Measurements from ENCODE around the gene PROSER3. TPM values are rescaled to one million over a fixed set of nuclear protein-coding genes. Genes with fewer than 3 reads are reported as not detected.
A peak's percentile ranks its signal among the peaks of the same experiment; 100 is the strongest.

PROSER3 gene
- polyA plus RNA-seq, 4 donors = 1.8 to 15.0 (median 6.2) TPM

- peaks cover 0 to 12% (median 0%) of the 10 kb centered on the region in 3 donors for H3K4me1 ChIP-seq (ENCODE audit: control insufficient read depth in 3 of 3, insufficient read depth in 2 of 3, low read depth in 1 of 3, low read length in 2 of 3)
- 32 to 62% (median 48%) methylated on average over 9 of the region's 9 CpGs for WGBS, 3 donors
- no peak overlapping the region for H3K4me3 ChIP-seq (ENCODE audit: low read depth in 1 of 3, low read length in 3 of 3)
- DNase-seq = no peak
- no peaks in the 10 kb centered on the region for H3K27me3 ChIP-seq (ENCODE audit: control insufficient read depth in 3 of 3, insufficient read depth in 3 of 3, low read length in 3 of 3)
- FAIRE-seq = no peak
- H3K27ac ChIP-seq (ENCODE audit: low read depth in 1 of 3, low read length in 2 of 3) = no peak overlapping the region
- H3K9me3 ChIP-seq (ENCODE audit: control insufficient read depth in 2 of 2, insufficient read depth in 1 of 2, low read depth in 1 of 2, low read length in 1 of 2) = no peaks in the 10 kb centered on the region
- H3K36me3 ChIP-seq (ENCODE audit: control insufficient read depth in 3 of 3, insufficient read depth in 2 of 3, low read depth in 1 of 3, low read length in 3 of 3) = peaks cover 0 to 13% (median 0%) of the 10 kb centered on the region in 3 donors
Observed at GRCh38 chr19:35773020-35773806, 15.2 kb downstream of the PROSER3 start.

DNA sequence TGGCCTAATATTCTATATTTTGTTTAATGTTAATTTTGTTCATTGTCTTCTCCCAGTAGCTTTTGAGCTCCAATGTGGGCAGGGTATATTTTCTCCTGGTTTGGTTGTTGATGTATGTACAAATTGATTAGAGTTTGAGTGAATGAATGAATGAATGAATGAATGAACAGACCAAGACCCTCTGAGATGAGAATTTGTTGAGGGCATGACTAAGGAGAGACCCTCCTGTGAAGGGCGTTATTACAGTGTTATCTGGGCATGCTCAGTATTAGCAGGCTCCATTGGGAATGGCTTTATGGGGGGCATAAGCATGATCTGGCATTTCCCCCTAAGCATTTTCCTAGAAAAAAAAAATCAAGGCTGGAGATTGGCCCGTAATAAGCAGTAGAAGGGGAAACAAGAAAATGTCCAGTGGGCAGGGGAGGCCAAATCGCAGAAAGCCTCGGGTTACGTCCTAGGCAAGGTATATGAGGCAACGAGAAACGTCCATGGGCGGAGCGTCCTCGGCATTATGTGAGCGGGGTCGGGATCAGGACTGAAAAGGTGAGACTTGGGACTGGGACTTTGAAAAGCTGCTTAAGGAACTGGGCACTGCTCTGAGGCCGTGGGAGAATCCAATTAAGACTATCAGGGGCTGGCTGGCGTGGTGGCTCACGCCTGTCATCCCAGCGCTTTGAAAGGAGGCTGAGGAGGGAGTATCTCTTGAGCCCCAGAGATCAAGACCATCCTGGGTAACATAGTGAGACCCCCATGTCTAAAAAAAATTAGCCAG lies 16.5 kb downstream of the PROSER3 start:
- H3K36me3 ChIP-seq (ENCODE audit: control insufficient read depth in 3 of 3, insufficient read depth in 2 of 3, low read depth in 1 of 3, low read length in 3 of 3) = peaks cover 0 to 17% (median 0%) of the 10 kb centered on the region in 3 donors
- H3K4me3 ChIP-seq (ENCODE audit: low read depth in 1 of 3, low read length in 3 of 3) = no peak overlapping the region

DNA sequence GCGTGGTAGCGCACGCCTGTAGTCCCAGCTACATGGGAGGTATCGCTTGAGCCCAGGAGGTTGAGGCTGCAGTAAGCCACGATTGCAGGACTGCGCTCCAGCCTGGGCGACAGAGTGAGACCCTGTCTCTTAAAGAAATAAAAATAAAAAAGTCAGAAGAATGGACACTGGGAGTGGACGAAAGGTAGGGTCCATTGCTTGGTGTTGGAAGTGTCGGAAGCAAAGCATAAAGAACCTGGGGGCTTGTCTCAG lies 17.0 kb downstream of the PROSER3 start:
- 17 to 38% (median 33%) methylated on average over 9 of the region's 9 CpGs for WGBS, 3 donors
- H3K27me3 ChIP-seq (ENCODE audit: control insufficient read depth in 3 of 3, insufficient read depth in 3 of 3, low read length in 3 of 3) = no peaks in the 10 kb centered on the region
- H3K9me3 ChIP-seq (ENCODE audit: control insufficient read depth in 2 of 2, insufficient read depth in 1 of 2, low read depth in 1 of 2, low read length in 1 of 2) = no peaks in the 10 kb centered on the region
- H3K4me1 ChIP-seq (ENCODE audit: control insufficient read depth in 3 of 3, insufficient read depth in 2 of 3, low read depth in 1 of 3, low read length in 2 of 3) = peaks cover 0 to 12% (median 0%) of the 10 kb centered on the region in 3 donors
- FAIRE-seq (no peak), DNase-seq (no peak)
- H3K27ac ChIP-seq (ENCODE audit: low read depth in 1 of 3, low read length in 2 of 3) = no peak overlapping the region
- peaks cover 0 to 18% (median 0%) of the 10 kb centered on the region in 3 donors for H3K36me3 ChIP-seq (ENCODE audit: control insufficient read depth in 3 of 3, insufficient read depth in 2 of 3, low read depth in 1 of 3, low read length in 3 of 3)
- peak overlapping the region in 2 of 3 donors; percentile 8 to 75 for H3K4me3 ChIP-seq (ENCODE audit: low read depth in 1 of 3, low read length in 3 of 3)

More for the DNA sequence above, 16.5 kb downstream of the PROSER3 start:
- Histone ChIP-seq H3K4me1 (ENCODE audit: control insufficient read depth in 3 of 3, insufficient read depth in 2 of 3, low read depth in 1 of 3, low read length in 2 of 3) (peaks cover 0 to 12% (median 0%) of the 10 kb centered on the region in 3 donors), H3K9me3 (ENCODE audit: control insufficient read depth in 2 of 2, insufficient read depth in 1 of 2, low read depth in 1 of 2, low read length in 1 of 2) (no peaks in the 10 kb centered on the region), H3K27ac (ENCODE audit: low read depth in 1 of 3, low read length in 2 of 3) (no peak overlapping the region), H3K27me3 (ENCODE audit: control insufficient read depth in 3 of 3, insufficient read depth in 3 of 3, low read length in 3 of 3) (no peaks in the 10 kb centered on the region)
- WGBS, 3 donors = 31 to 55% (median 41%) methylated on average over 16 of the region's 16 CpGs
- no peak for DNase-seq
- no peak for FAIRE-seq

GRCh38 chr19:35775298-35776101 lies 17.5 kb downstream of the PROSER3 start, which contains the start of gene ARHGAP33:
Gene ARHGAP33, plus strand, starts transcription at chr19:35775564. Its CDS starts 95 bp downstream, at chr19:35775659.
- no peak for FAIRE-seq
- Histone ChIP-seq H3K9me3 (ENCODE audit: control insufficient read depth in 2 of 2, insufficient read depth in 1 of 2, low read depth in 1 of 2, low read length in 1 of 2) (no peaks in the 10 kb centered on the region), H3K27me3 (ENCODE audit: control insufficient read depth in 3 of 3, insufficient read depth in 3 of 3, low read length in 3 of 3) (no peaks in the 10 kb centered on the region), H3K27ac (ENCODE audit: low read depth in 1 of 3, low read length in 2 of 3) (no peak within 1 kb of the TSS), H3K4me1 (ENCODE audit: control insufficient read depth in 3 of 3, insufficient read depth in 2 of 3, low read depth in 1 of 3, low read length in 2 of 3) (peaks cover 0 to 12% (median 0%) of the 10 kb centered on the region in 3 donors), H3K4me3 (ENCODE audit: low read depth in 1 of 3, low read length in 3 of 3) (peak within 1 kb of the TSS; percentile 59 to 76 (median 75)), H3K36me3 (ENCODE audit: control insufficient read depth in 3 of 3, insufficient read depth in 2 of 3, low read depth in 1 of 3, low read length in 3 of 3) (peaks cover 0 to 23% (median 4%) of the 10 kb centered on the region in 3 donors)
- WGBS, 3 donors = 1% methylated on average over 19 to 82 of the region's 82 CpGs
- DNase-seq = peak; percentile 98 to 99

GRCh38 chr19:35776102-35776788 lies 18.3 kb downstream of the PROSER3 start:
- peaks cover 0 to 29% (median 4%) of the 10 kb centered on the region in 3 donors for H3K36me3 ChIP-seq (ENCODE audit: control insufficient read depth in 3 of 3, insufficient read depth in 2 of 3, low read depth in 1 of 3, low read length in 3 of 3)
- FAIRE-seq = no peak
- no peak overlapping the region for H3K27ac ChIP-seq (ENCODE audit: low read depth in 1 of 3, low read length in 2 of 3)
- no peaks in the 10 kb centered on the region for H3K27me3 ChIP-seq (ENCODE audit: control insufficient read depth in 3 of 3, insufficient read depth in 3 of 3, low read length in 3 of 3)
- no peak for DNase-seq
- H3K9me3 ChIP-seq (ENCODE audit: control insufficient read depth in 2 of 2, insufficient read depth in 1 of 2, low read depth in 1 of 2, low read length in 1 of 2) = no peaks in the 10 kb centered on the region
- 57 to 60% (median 60%) methylated on average over 12 to 13 of the region's 13 CpGs for WGBS, 3 donors
- peak overlapping the region in 2 of 3 donors; percentile 59 to 76 for H3K4me3 ChIP-seq (ENCODE audit: low read depth in 1 of 3, low read length in 3 of 3)
- H3K4me1 ChIP-seq (ENCODE audit: control insufficient read depth in 3 of 3, insufficient read depth in 2 of 3, low read depth in 1 of 3, low read length in 2 of 3) = peaks cover 0 to 12% (median 0%) of the 10 kb centered on the region in 3 donors

DNA sequence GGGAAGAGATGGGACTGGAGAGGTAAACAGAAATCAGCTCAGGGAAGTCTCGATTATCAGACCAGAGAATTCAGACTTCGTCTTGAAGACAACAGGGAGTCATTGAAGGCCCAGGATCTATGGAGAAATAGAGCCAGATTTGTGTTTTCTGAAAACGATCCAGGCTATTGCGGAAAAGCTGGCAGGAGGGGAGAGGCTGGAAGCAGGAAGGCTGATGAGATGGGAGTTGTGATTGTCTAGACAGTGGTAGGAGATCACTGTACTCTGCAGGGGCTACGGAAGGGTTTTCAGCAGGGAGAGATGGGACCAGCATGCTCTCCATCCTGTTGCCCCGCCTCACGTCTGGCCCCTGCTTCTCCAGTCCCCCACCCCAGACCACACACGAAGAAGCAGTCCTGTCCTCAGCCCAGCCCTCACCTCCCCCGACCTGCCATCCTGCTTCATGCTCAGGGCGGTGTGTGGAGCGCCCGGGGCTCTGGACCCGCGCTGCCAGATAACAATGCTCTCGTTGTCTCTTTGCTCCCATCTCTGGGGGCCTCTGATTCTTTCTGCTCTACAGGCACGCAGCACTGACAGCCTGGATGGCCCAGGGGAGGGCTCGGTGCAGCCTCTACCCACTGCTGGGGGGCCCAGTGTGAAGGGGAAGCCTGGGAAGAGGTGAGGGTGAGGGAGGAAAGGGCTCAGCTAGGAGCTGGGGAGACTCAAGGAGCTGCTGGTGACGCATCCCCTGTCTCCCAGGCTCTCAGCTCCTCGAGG lies 19.3 kb downstream of the PROSER3 start:
- 71 to 86% (median 85%) methylated on average over 19 of the region's 19 CpGs for WGBS, 3 donors
- DNase-seq = no peak
- no peak for FAIRE-seq

DNA sequence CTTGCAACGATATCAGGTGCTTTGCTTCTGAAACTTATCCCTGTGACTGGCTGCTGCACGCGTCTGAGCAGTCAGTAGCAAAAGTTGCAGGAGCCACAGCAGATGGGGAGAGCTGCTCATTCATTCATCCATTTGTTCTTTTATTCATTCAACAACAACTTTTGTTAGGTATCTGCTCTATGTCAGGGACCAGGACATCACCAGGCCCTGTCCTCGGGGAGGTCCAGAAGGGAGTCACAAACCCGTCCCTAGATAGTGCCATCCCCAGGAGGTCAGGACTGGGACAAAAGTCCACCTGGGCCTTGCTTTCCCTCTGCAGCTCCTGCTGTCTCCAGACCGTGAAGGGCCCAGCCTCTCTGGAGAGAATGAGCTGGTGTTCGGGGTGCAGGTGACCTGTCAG lies 20.0 kb downstream of the PROSER3 start:
- H3K36me3 ChIP-seq (ENCODE audit: control insufficient read depth in 3 of 3, insufficient read depth in 2 of 3, low read depth in 1 of 3, low read length in 3 of 3) = peaks cover 0 to 47% (median 4%) of the 10 kb centered on the region in 3 donors
- H3K4me1 ChIP-seq (ENCODE audit: control insufficient read depth in 3 of 3, insufficient read depth in 2 of 3, low read depth in 1 of 3, low read length in 2 of 3) = peaks cover 0 to 12% (median 0%) of the 10 kb centered on the region in 3 donors
- no peaks in the 10 kb centered on the region for H3K27me3 ChIP-seq (ENCODE audit: control insufficient read depth in 3 of 3, insufficient read depth in 3 of 3, low read length in 3 of 3)
- FAIRE-seq (no peak), DNase-seq (no peak)
- H3K27ac ChIP-seq (ENCODE audit: low read depth in 1 of 3, low read length in 2 of 3) = no peak overlapping the region
- WGBS, 3 donors = 80 to 94% (median 81%) methylated on average over 7 of the region's 7 CpGs
- H3K9me3 ChIP-seq (ENCODE audit: control insufficient read depth in 2 of 2, insufficient read depth in 1 of 2, low read depth in 1 of 2, low read length in 1 of 2) = no peaks in the 10 kb centered on the region
- no peak overlapping the region for H3K4me3 ChIP-seq (ENCODE audit: low read depth in 1 of 3, low read length in 3 of 3)

More for the DNA sequence above, 19.3 kb downstream of the PROSER3 start:
- Histone ChIP-seq H3K9me3 (ENCODE audit: control insufficient read depth in 2 of 2, insufficient read depth in 1 of 2, low read depth in 1 of 2, low read length in 1 of 2) (no peaks in the 10 kb centered on the region), H3K36me3 (ENCODE audit: control insufficient read depth in 3 of 3, insufficient read depth in 2 of 3, low read depth in 1 of 3, low read length in 3 of 3) (peaks cover 0 to 40% (median 4%) of the 10 kb centered on the region in 3 donors), H3K4me3 (ENCODE audit: low read depth in 1 of 3, low read length in 3 of 3) (no peak overlapping the region), H3K4me1 (ENCODE audit: control insufficient read depth in 3 of 3, insufficient read depth in 2 of 3, low read depth in 1 of 3, low read length in 2 of 3) (peaks cover 0 to 12% (median 0%) of the 10 kb centered on the region in 3 donors), H3K27ac (ENCODE audit: low read depth in 1 of 3, low read length in 2 of 3) (no peak overlapping the region), H3K27me3 (ENCODE audit: control insufficient read depth in 3 of 3, insufficient read depth in 3 of 3, low read length in 3 of 3) (no peaks in the 10 kb centered on the region)
